ENCODE measurements around the gene FOSL1. TPM values are rescaled to one million over a fixed set of nuclear protein-coding genes. Genes with fewer than 3 reads are reported as not detected.

The FOSL1 gene
- total RNA-seq, 2 experiments from 2014 or later: 0.88 TPM; not detected in 1

- Histone ChIP-seq H3K9me3 (ENCODE audit: low read length) (no peaks in the 10 kb centered on the region), H4K20me1 (ENCODE audit: insufficient read depth, low read length) (peaks cover 4% of the 10 kb centered on the region; the same call in 1 of the 2 replicates), H3K9me2 (ENCODE audit: insufficient read depth, low read length) (no peaks in the 10 kb centered on the region), H3K79me2 (ENCODE audit: insufficient read depth, low read depth, low read length) (peaks cover 14% of the 10 kb centered on the region; the same call in 1 of the 2 replicates), H3K4me2 (ENCODE audit: low read length) (no peak overlapping the region), H3K4me1 (ENCODE audit: insufficient read depth, low read length, poor library complexity, severe bottlenecking) (peaks cover 18% of the 10 kb centered on the region), H3K36me3 (ENCODE audit: insufficient read depth, low read length) (peaks cover 59% of the 10 kb centered on the region), H3K4me3 (ENCODE audit: low read depth, low read length, poor library complexity, severe bottlenecking) (no peak overlapping the region), H3K27ac (ENCODE audit: low read depth, low read length, poor library complexity, severe bottlenecking) (no peak overlapping the region), H2AFZ (ENCODE audit: low read length) (no peak overlapping the region)
- no peak for DNase-seq (ENCODE audit: low spot score)
- no peak for TF ChIP-seq EZH2phosphoT487 (IDR thresholded peaks at IDR 0.05; ENCODE audit: borderline replicate concordance, low read depth, low read length)
- no peak for TF ChIP-seq CTCF (conservative IDR thresholded peaks at IDR 0.05; ENCODE audit: low read length)
- no TSS peak for BruUV-seq (replicated peaks)
- POLR2A ChIA-PET: no interaction called here
- CTCF ChIA-PET (ENCODE audit: unreplicated experiment): no interaction called here
- intact Hi-C loops (cut with micrococcal nuclease; ENCODE audit: unreplicated experiment): no loop called here
Measured at GRCh38 chr11:65864706-65865471, 35.3 kb downstream of the FOSL1 start.

GRCh38 chr11:65863889-65864705 lies 36.1 kb downstream of the FOSL1 start:
- BruUV-seq (replicated peaks): no TSS peak
- peaks cover 59% of the 10 kb centered on the region for H3K36me3 ChIP-seq (ENCODE audit: insufficient read depth, low read length)
- H3K4me2 ChIP-seq (ENCODE audit: low read length): no peak overlapping the region
- TF ChIP-seq CTCF (conservative IDR thresholded peaks at IDR 0.05; ENCODE audit: low read length) (no peak), EZH2phosphoT487 (IDR thresholded peaks at IDR 0.05; ENCODE audit: borderline replicate concordance, low read depth, low read length) (no peak)
- no peak overlapping the region for H3K4me3 ChIP-seq (ENCODE audit: low read depth, low read length, poor library complexity, severe bottlenecking)
- intact Hi-C loops (cut with micrococcal nuclease; ENCODE audit: unreplicated experiment): no loop called here
- H3K79me2 ChIP-seq (ENCODE audit: insufficient read depth, low read depth, low read length): peaks cover 14% of the 10 kb centered on the region; the same call in 1 of the 2 replicates
- H3K4me1 ChIP-seq (ENCODE audit: insufficient read depth, low read length, poor library complexity, severe bottlenecking): peaks cover 22% of the 10 kb centered on the region
- H3K9me3 ChIP-seq (ENCODE audit: low read length): no peaks in the 10 kb centered on the region
- H3K9me2 ChIP-seq (ENCODE audit: insufficient read depth, low read length): no peaks in the 10 kb centered on the region
- POLR2A ChIA-PET: interaction anchor here (0.6 kb wide), 1 partner anchor 190 kb away, joined by 4 read pairs; no protein-coding TSS in a partner anchor
- H4K20me1 ChIP-seq (ENCODE audit: insufficient read depth, low read length): peaks cover 4% of the 10 kb centered on the region; the same call in 1 of the 2 replicates
- H2AFZ ChIP-seq (ENCODE audit: low read length): no peak overlapping the region
- CTCF ChIA-PET (ENCODE audit: unreplicated experiment): interaction anchor here (0.6 kb wide), 1 partner anchor 25 kb away, joined by 3 read pairs; no protein-coding TSS in a partner anchor
- DNase-seq (ENCODE audit: low spot score): no peak
- H3K27ac ChIP-seq (ENCODE audit: low read depth, low read length, poor library complexity, severe bottlenecking): no peak overlapping the region

All from OCI-LY7 (cell line).